H1 (cell line): ENCODE data around the gene EPHB6. TPM values are rescaled to one million over a fixed set of nuclear protein-coding genes. Genes with fewer than 3 reads are reported as not detected.

Experiments
- CTCF ChIA-PET: fragments of 300-600 bp; sonication (Branson Sonifier 250); formaldehyde crosslinking; loops from one replicate; lab custom pipeline; 2021; ENCODE audit not compliant: partially characterized antibody; lab: Charles Lee
- POLR2A ChIA-PET: fragments of 300-600 bp; sonication (Branson Sonifier 250); formaldehyde crosslinking; loops from one replicate; lab custom pipeline; 2021; ENCODE audit warnings: inconsistent platforms; ENCODE audit not compliant: partially characterized antibody; lab: Charles Lee
- DNase-seq, 2 experiments: peaks; one replicate each; pipeline versions ENCODE4 v3.0.0 to v3.0.0-alpha.2; 2010 to 2022; ENCODE audit warnings: low spot score in 2 of 2, low read depth in 1 of 2, mixed read lengths in 1 of 2
- FAIRE-seq: peaks from 2 replicates; lab custom pipeline; 2011; peaks lifted over from hg19 to GRCh38; lab: Jason Lieb, UNC
- H2AFZ ChIP-seq: 2 replicates; pipeline ENCODE4 v1.8.1; 2012; ENCODE audit warnings: low read length, inconsistent platforms
- H2AK5ac ChIP-seq: 2 replicates; pipeline ENCODE4 v1.6.1; 2013; ENCODE audit warnings: low read depth, low read length
- H2BK120ac ChIP-seq: replicated peaks from 2 replicates; pipeline ENCODE3; 2013; ENCODE audit warnings: low read depth, low read length, inconsistent platforms
- H2BK12ac ChIP-seq: 2 replicates; pipeline ENCODE4 v1.6.1; 2013; ENCODE audit warnings: low read depth, low read length
- H2BK15ac ChIP-seq: 2 replicates; pipeline ENCODE4 v1.6.1; 2013; ENCODE audit warnings: low read length
- H2BK20ac ChIP-seq: 2 replicates; pipeline ENCODE4 v1.6.1; 2013; ENCODE audit warnings: low read length
- H2BK5ac ChIP-seq: 2 replicates; pipeline ENCODE4 v1.6.1; 2013; ENCODE audit warnings: low read depth, low read length
- H3K14ac ChIP-seq: 2 replicates; pipeline ENCODE4 v1.6.1; 2013; ENCODE audit warnings: inconsistent platforms; ENCODE audit not compliant: insufficient read length
- H3K18ac ChIP-seq: 2 replicates; pipeline ENCODE4 v1.6.1; 2013; ENCODE audit warnings: low read length; ENCODE audit errors: extremely low read depth
- H3K23ac ChIP-seq: 2 replicates; pipeline ENCODE4 v1.6.1; 2013; ENCODE audit warnings: inconsistent platforms; ENCODE audit not compliant: insufficient read length
- H3K23me2 ChIP-seq: 2 replicates; pipeline ENCODE4 v1.6.1; 2013; ENCODE audit warnings: low read depth, low read length
- H3K27ac ChIP-seq: 2 replicates; pipeline ENCODE4 v1.6.1; 2011; ENCODE audit warnings: low read depth, low read length, inconsistent platforms
- H3K27me3 ChIP-seq, 4 experiments: replicated peaks in 1 of 4; 1 replicate in 1 of 4; 2 replicates in 3 of 4; pipeline versions ENCODE4 v1.6.1 to v1.8.1; 2011 to 2013; ENCODE audit warnings: low read length in 3 of 4, mild to moderate bottlenecking in 3 of 4, inconsistent platforms in 2 of 4, mixed read lengths in 2 of 4, moderate library complexity in 1 of 4; ENCODE audit not compliant: control insufficient read depth in 3 of 4, insufficient read depth in 3 of 4; ENCODE audit errors: extremely low read depth in 1 of 4
- H3K36me3 ChIP-seq, 4 experiments: 2 replicates each; pipeline versions ENCODE4 v1.6.1 to v1.8.1; 2011 to 2013; ENCODE audit warnings: mild to moderate bottlenecking in 4 of 4, low read length in 3 of 4, moderate library complexity in 2 of 4, control low read depth in 1 of 4, inconsistent platforms in 1 of 4; ENCODE audit not compliant: insufficient read depth in 4 of 4, control insufficient read depth in 2 of 4
- H3K4ac ChIP-seq: replicated peaks from 2 replicates; pipeline ENCODE3; 2013; ENCODE audit warnings: low read length, low read depth, mixed read lengths, inconsistent platforms; ENCODE audit not compliant: insufficient read length
- H3K4me1 ChIP-seq, 4 experiments: replicated peaks in 1 of 4; 1 replicate in 1 of 4; 2 replicates in 3 of 4; pipeline versions ENCODE4 v1.6.1 to v1.8.1; 2011 to 2013; ENCODE audit warnings: low read length in 3 of 4, inconsistent platforms in 2 of 4, mixed read lengths in 1 of 4; ENCODE audit not compliant: insufficient read depth in 4 of 4, control insufficient read depth in 3 of 4
- H3K4me2 ChIP-seq, 2 experiments: 2 replicates each; pipeline versions ENCODE4 v1.6.1 to v1.8.1; 2011 to 2013; ENCODE audit warnings: low read depth in 2 of 2, low read length in 2 of 2, control low read depth in 1 of 2, inconsistent platforms in 1 of 2, mild to moderate bottlenecking in 1 of 2; ENCODE audit not compliant: insufficient read depth in 1 of 2
- H3K4me3 ChIP-seq, 4 experiments: fragments of 200-600, 300-600 bp in 1 of 4; sonication (generic), shearing (Covaris generic), sonication (Bioruptor Twin) in 1 of 4; 2 replicates each; pipeline versions ENCODE4 v1.5.1 to v1.8.1; 2011 to 2016; ENCODE audit warnings: low read length in 4 of 4, low read depth in 3 of 4, control low read depth in 2 of 4, inconsistent platforms in 2 of 4, mild to moderate bottlenecking in 2 of 4, mixed read lengths in 1 of 4, moderate library complexity in 1 of 4; ENCODE audit not compliant: insufficient read depth in 2 of 4; ENCODE audit errors: extremely low read depth in 1 of 4
- H3K56ac ChIP-seq: replicated peaks from 2 replicates; pipeline ENCODE3; 2013; ENCODE audit warnings: low read depth, mild to moderate bottlenecking, mixed read lengths, low read length, inconsistent platforms; ENCODE audit not compliant: insufficient read length
- H3K79me1 ChIP-seq: 2 replicates; pipeline ENCODE4 v1.6.1; 2013; ENCODE audit warnings: low read depth, low read length, control low read depth
- H3K79me2 ChIP-seq, 2 experiments: 2 replicates each; pipeline versions ENCODE4 v1.6.1 to v1.8.1; 2012 to 2013; ENCODE audit warnings: low read length in 2 of 2, mild to moderate bottlenecking in 2 of 2, inconsistent platforms in 1 of 2; ENCODE audit not compliant: insufficient read depth in 2 of 2, control insufficient read depth in 1 of 2
- H3K9ac ChIP-seq, 4 experiments: replicated peaks in 1 of 4; 1 replicate in 1 of 4; 2 replicates in 3 of 4; pipeline versions ENCODE4 v1.6.1 to v1.8.1; 2011 to 2013; ENCODE audit warnings: low read depth in 3 of 4, low read length in 3 of 4, control low read depth in 2 of 4, mild to moderate bottlenecking in 2 of 4, moderate library complexity in 2 of 4, inconsistent platforms in 1 of 4; ENCODE audit errors: extremely low read depth in 1 of 4
- H3K9me3 ChIP-seq, 2 experiments: 2 replicates each; pipeline versions ENCODE4 v1.6.1 to v1.8.1; 2012 to 2013; ENCODE audit warnings: mild to moderate bottlenecking in 2 of 2, moderate library complexity in 2 of 2, control low read depth in 1 of 2, inconsistent platforms in 1 of 2, low read depth in 1 of 2, low read length in 1 of 2, mixed read lengths in 1 of 2; ENCODE audit not compliant: insufficient read depth in 2 of 2
- H4K20me1 ChIP-seq, 2 experiments: replicated peaks in 1 of 2; 2 replicates each; pipeline versions ENCODE3 to v1.8.1; 2011 to 2013; ENCODE audit warnings: inconsistent platforms in 2 of 2, low read length in 2 of 2, mild to moderate bottlenecking in 1 of 2; ENCODE audit not compliant: insufficient read depth in 2 of 2, control insufficient read depth in 1 of 2
- H4K5ac ChIP-seq: 2 replicates; pipeline ENCODE4 v1.6.1; 2013; ENCODE audit warnings: low read length, low read depth, mixed read lengths, inconsistent platforms; ENCODE audit not compliant: insufficient read length
- H4K8ac ChIP-seq: 2 replicates; pipeline ENCODE4 v1.8.0; 2013; ENCODE audit warnings: mild to moderate bottlenecking, moderate library complexity, low read length, inconsistent platforms; ENCODE audit not compliant: insufficient read depth; ENCODE audit errors: extremely low read depth
- H4K91ac ChIP-seq: replicated peaks from 2 replicates; pipeline ENCODE3; 2013; ENCODE audit warnings: low read length, mixed read lengths, inconsistent platforms; ENCODE audit not compliant: insufficient read length
- BRCA1 ChIP-seq: IDR thresholded peaks from 2 replicates; pipeline ENCODE4 v1.6.1; 2012; ENCODE audit warnings: low read depth, low read length, improper control_type of control experiment
- CHD2 ChIP-seq: IDR thresholded peaks from 2 replicates; pipeline ENCODE4 v1.6.1; 2012; ENCODE audit warnings: low read length, improper control_type of control experiment
- E2F6 ChIP-seq: IDR thresholded peaks from 2 replicates; pipeline ENCODE4 v1.6.1; 2012; ENCODE audit warnings: inconsistent platforms
- EP300 ChIP-seq, 2 experiments: IDR thresholded peaks; 1 replicate in 1 of 2; 2 replicates in 1 of 2; pipeline ENCODE4 v1.6.1; 2011 to 2012; ENCODE audit warnings: low read depth in 2 of 2, low read length in 2 of 2, mild to moderate bottlenecking in 2 of 2, borderline replicate concordance in 1 of 2, inconsistent platforms in 1 of 2, moderate library complexity in 1 of 2
- EZH2 ChIP-seq: fragments of 200-600 bp; sonication (generic); IDR thresholded peaks from 2 replicates; pipeline ENCODE4 v1.7.1; 2012; ENCODE audit warnings: low read depth, mild to moderate bottlenecking, moderate library complexity, low read length, inconsistent platforms; ENCODE audit not compliant: severe bottlenecking
- GABPA ChIP-seq: IDR thresholded peaks from 2 replicates; pipeline ENCODE4 v1.6.1; 2011; ENCODE audit warnings: mild to moderate bottlenecking, low read length, moderate library complexity, borderline replicate concordance; ENCODE audit not compliant: insufficient read depth
- KDM1A ChIP-seq: fragments of 200-600, 300-600 bp; sonication (generic); IDR thresholded peaks from 2 replicates; pipeline ENCODE4 v1.7.1; 2016; ENCODE audit warnings: mild to moderate bottlenecking, low read length, borderline replicate concordance
- MAFK ChIP-seq: IDR thresholded peaks from 2 replicates; pipeline ENCODE4 v1.6.1; 2012; ENCODE audit warnings: low read depth, mild to moderate bottlenecking, improper control_type of control experiment, low read length
- NRF1 ChIP-seq: IDR thresholded peaks from 2 replicates; pipeline ENCODE4 v1.6.1; 2011; ENCODE audit warnings: mild to moderate bottlenecking, low read depth, low read length, improper control_type of control experiment
- SAP30 ChIP-seq: fragments of 300-600 bp; sonication (generic); IDR thresholded peaks from 2 replicates; pipeline ENCODE4 v1.7.1; 2012; ENCODE audit warnings: low read length, moderate library complexity, mild to moderate bottlenecking, inconsistent platforms; ENCODE audit not compliant: insufficient read depth, insufficient replicate concordance
- SIX5 ChIP-seq: IDR thresholded peaks from 2 replicates; pipeline ENCODE4 v1.6.1; 2011; ENCODE audit warnings: mild to moderate bottlenecking, low read depth, low read length
- SRF ChIP-seq: IDR thresholded peaks from 2 replicates; pipeline ENCODE4 v1.6.1; 2011; ENCODE audit warnings: mild to moderate bottlenecking, low read depth, low read length, moderate library complexity
- YY1 ChIP-seq: IDR thresholded peaks from 2 replicates; pipeline ENCODE4 v1.6.1; 2011; ENCODE audit warnings: low read depth, mild to moderate bottlenecking, low read length
- WGBS, 2 experiments: shearing (Covaris generic) in 1 of 2; methylation state at CpG; one replicate each; pipeline versions ENCODE4 v1.1.6 to v1.1.7; 2013 to 2015; ENCODE audit warnings: low lambda C conversion rate in 2 of 2, mixed read lengths in 2 of 2, inconsistent platforms in 1 of 2, low coverage in 1 of 2, missing lambda C conversion rate in 1 of 2; ENCODE audit not compliant: insufficient replicate concordance in 2 of 2, insufficient coverage in 1 of 2, insufficient read length in 1 of 2; ENCODE audit errors: extremely low coverage in 1 of 2, missing lambda C conversion rate in 1 of 2; 5-methylcytosine and 5-hydroxymethylcytosine counted together
- polyA plus RNA-seq, 7 experiments: library from polyadenylated mRNA; depleted of rRNA in 3 of 7; stranded (reverse) in 5 of 7; unstranded in 2 of 7; fragments of >200 nt in 5 of 7; fragments of 200-250 nt in 2 of 7; gene quantifications; 1 replicate in 5 of 7; 2 replicates in 1 of 7; 4 replicates in 1 of 7; pipeline versions ENCODE4 v1.2.1 to v1.2.3, GENCODE V29; 2011 to 2013; ENCODE audit warnings: missing spikeins in 2 of 7, mixed read lengths in 2 of 7
- total RNA-seq: library from RNA; stranded (reverse); fragmentation: NEBNext Ultra II Directional; extraction: Animal tissue kit (Norgen Biotek cat#: 25700); gene quantifications from 2 replicates; pipeline ENCODE4 v1.2.1, GENCODE V29; 2021

Gene EPHB6
- total and polyA plus RNA-seq, 2 of the 8 experiments (the other 6 are each of a cell fraction or from before 2014, with no cell fraction given), result 19.7 TPM

DNA sequence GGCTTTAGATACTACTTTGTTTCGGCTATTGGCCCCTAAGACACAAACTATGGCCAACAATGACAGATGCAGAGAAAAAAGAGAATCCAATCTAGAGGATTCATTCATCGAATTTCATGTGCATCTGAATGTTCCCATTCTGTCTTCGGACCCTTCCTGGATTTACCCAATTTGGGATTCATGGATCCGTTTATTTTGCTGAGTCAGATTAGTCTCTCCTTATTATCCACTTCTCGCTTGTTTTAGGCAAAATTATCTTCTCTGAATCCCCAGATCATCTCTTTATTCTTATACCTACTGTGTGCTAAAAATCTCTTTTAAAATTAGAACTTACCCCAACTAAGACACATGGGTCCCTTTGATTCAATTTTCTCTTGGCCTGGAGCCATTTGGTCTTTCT lies 24.2 kb downstream of the EPHB6 start:
- ChIA-PET POLR2A (interaction anchor here (1.7 kb wide), 1 partner anchor 23 kb away, joined by 3 read pairs; no protein-coding TSS in a partner anchor), CTCF (interaction anchor here (0.9 to 13.9 kb wide), 22 partner anchors 8 to 344 kb away, joined by 3 to 332 read pairs (median 12); no protein-coding TSS in a partner anchor)
- no peak overlapping the region for H2BK5ac ChIP-seq
- H2BK15ac ChIP-seq, result no peak overlapping the region
- H3K56ac ChIP-seq, result no peak overlapping the region
- H3K9ac ChIP-seq, result no peak overlapping the region
- no peak overlapping the region for H2AK5ac ChIP-seq
- no peaks in the 10 kb centered on the region for H3K79me1 ChIP-seq
- FAIRE-seq (no peak), DNase-seq (no peak)
- no peaks in the 10 kb centered on the region for H3K36me3 ChIP-seq
- H2BK120ac ChIP-seq, result no peak overlapping the region
- no peak overlapping the region for H3K14ac ChIP-seq
- no peak overlapping the region for H3K27ac ChIP-seq
- H4K91ac ChIP-seq, result no peak overlapping the region
- no peak overlapping the region for H2BK12ac ChIP-seq
- no peak overlapping the region for H4K5ac ChIP-seq
- H3K23ac ChIP-seq, result no peak overlapping the region
- no peak overlapping the region for H3K18ac ChIP-seq
- H3K4me1 ChIP-seq, result no peaks in the 10 kb centered on the region
- no peak overlapping the region for H2BK20ac ChIP-seq
- H3K23me2 ChIP-seq, result no peaks in the 10 kb centered on the region
- H3K9me3 ChIP-seq, result no peaks in the 10 kb centered on the region
- H4K8ac ChIP-seq, result no peak overlapping the region
- H3K27me3 ChIP-seq, result peaks cover 0 to 2% (median 0%) of the 10 kb centered on the region in 4 experiments; a peak in 1 of 7 replicates
- no peaks in the 10 kb centered on the region for H4K20me1 ChIP-seq
- no peak overlapping the region for H3K4ac ChIP-seq
- no peak overlapping the region for H2AFZ ChIP-seq
- H3K4me2 ChIP-seq, result no peak overlapping the region
- H3K4me3 ChIP-seq, result no peak overlapping the region
- no peaks in the 10 kb centered on the region for H3K79me2 ChIP-seq
- 93% methylated on average over 5 of the region's 5 CpGs; no CpG with 5 or more reads in 1 of the 2 experiments for WGBS, 2 experiments
- no peak for TF ChIP-seq EP300 (IDR thresholded peaks at IDR 0.05; ENCODE audit: borderline replicate concordance in 1 of 2, low read depth in 2 of 2, low read length in 2 of 2)
- no peak for TF ChIP-seq KDM1A
- no peak for TF ChIP-seq GABPA
- no peak for TF ChIP-seq BRCA1
- TF ChIP-seq YY1, result no peak
- TF ChIP-seq SRF, result no peak
- no peak for TF ChIP-seq MAFK
- no peak for TF ChIP-seq SAP30
- TF ChIP-seq EZH2, result no peak
- no peak for TF ChIP-seq NRF1
- TF ChIP-seq E2F6, result no peak
- no peak for TF ChIP-seq SIX5
- TF ChIP-seq CHD2, result no peak
